Astrocyte (in vitro differentiated cells and primary cell): ENCODE data around the gene MGAT5.

Source experiments
- EZH2 ChIP-seq: IDR thresholded peaks from 2 replicates; pipeline ENCODE4 v1.6.1; 2012; ENCODE audit warnings: mild to moderate bottlenecking, low read length, inconsistent platforms; ENCODE audit not compliant: insufficient read depth
- TF ChIP-seq, protein P1 (sequence below): IDR thresholded peaks from 2 replicates; pipeline ENCODE4 v1.5.1; 2011; ENCODE audit warnings: low read depth, mild to moderate bottlenecking, inconsistent platforms, low read length, moderate library complexity; ENCODE audit not compliant: insufficient read depth

DNA sequence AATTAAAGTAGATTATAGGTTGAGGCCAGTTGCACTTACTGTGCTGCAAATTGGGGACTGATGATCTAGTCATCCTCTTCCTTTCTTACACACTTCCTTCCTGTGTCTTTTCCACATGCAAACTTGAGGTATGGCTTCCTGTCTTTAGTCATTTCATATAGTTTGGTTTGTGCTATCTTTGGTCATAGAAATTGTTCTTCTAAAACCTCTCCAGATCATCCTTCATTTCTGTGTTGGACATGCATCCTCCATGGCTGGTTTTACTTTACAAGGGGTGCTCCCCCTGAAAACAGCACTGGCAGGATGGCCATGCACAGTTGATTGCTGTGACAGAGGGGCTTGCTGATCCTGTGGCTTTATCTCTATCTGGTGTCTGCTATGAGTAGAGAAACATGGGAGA lies 36.5 kb downstream of the MGAT5 start:
- TF ChIP-seq, protein P1, sequence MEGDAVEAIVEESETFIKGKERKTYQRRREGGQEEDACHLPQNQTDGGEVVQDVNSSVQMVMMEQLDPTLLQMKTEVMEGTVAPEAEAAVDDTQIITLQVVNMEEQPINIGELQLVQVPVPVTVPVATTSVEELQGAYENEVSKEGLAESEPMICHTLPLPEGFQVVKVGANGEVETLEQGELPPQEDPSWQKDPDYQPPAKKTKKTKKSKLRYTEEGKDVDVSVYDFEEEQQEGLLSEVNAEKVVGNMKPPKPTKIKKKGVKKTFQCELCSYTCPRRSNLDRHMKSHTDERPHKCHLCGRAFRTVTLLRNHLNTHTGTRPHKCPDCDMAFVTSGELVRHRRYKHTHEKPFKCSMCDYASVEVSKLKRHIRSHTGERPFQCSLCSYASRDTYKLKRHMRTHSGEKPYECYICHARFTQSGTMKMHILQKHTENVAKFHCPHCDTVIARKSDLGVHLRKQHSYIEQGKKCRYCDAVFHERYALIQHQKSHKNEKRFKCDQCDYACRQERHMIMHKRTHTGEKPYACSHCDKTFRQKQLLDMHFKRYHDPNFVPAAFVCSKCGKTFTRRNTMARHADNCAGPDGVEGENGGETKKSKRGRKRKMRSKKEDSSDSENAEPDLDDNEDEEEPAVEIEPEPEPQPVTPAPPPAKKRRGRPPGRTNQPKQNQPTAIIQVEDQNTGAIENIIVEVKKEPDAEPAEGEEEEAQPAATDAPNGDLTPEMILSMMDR, result no peak
- TF ChIP-seq EZH2, result no peak
